K562 (cell line): Measurements from ENCODE around the gene SUMO3.

ENCODE experiments used
- CREM ChIP-seq: IDR thresholded peaks from 2 replicates; pipeline ENCODE4 v1.6.1; 2014; ENCODE audit warnings: antibody characterized with exemption, low read depth
- MXI1 ChIP-seq: IDR thresholded peaks from 2 replicates; pipeline ENCODE4 v1.6.1; 2011; ENCODE audit warnings: low read depth, mild to moderate bottlenecking, improper control_type of control experiment, low read length
- SIN3A ChIP-seq, 2 experiments: fragments of 150-350 bp in 1 of 2; IDR thresholded peaks; 2 replicates each; pipeline ENCODE4 v1.6.1; 2011 to 2016; ENCODE audit warnings: borderline replicate concordance in 2 of 2, low read depth in 2 of 2, low read length in 2 of 2, mild to moderate bottlenecking in 2 of 2, moderate library complexity in 2 of 2; ENCODE audit not compliant: control insufficient read depth in 1 of 2
- TAF15 ChIP-seq: fragments of 200-400 bp; formaldehyde crosslinking; IDR thresholded peaks from 2 replicates; pipeline ENCODE4 v1.6.1; 2017; ENCODE audit warnings: mild to moderate bottlenecking, low read depth, low read length, moderate library complexity
- TSC22D4 ChIP-seq: fragments of 450-650 bp; IDR thresholded peaks from 2 replicates; pipeline ENCODE4 v1.6.1; 2016; ENCODE audit warnings: missing genetic modification characterization, missing biosample characterization, control low read depth
- XRCC3 ChIP-seq: fragments of 450-650 bp; IDR thresholded peaks from 2 replicates; pipeline ENCODE4 v1.6.1; 2017; ENCODE audit warnings: mild to moderate bottlenecking, moderate library complexity
- ZNF316 ChIP-seq: fragments of 450-650 bp; IDR thresholded peaks from 2 replicates; pipeline ENCODE4 v1.6.1; 2016
- TF ChIP-seq, protein P1 (sequence below): fragments of 250-450 bp; sonication (Bioruptor Pico); IDR thresholded peaks from 2 replicates; pipeline ENCODE4 v1.5.0; 2020; ENCODE audit warnings: mild to moderate bottlenecking
- TF ChIP-seq, protein P2 (sequence below): fragments of 450-650 bp; IDR thresholded peaks from 2 replicates; pipeline ENCODE4 v1.6.1; 2017; ENCODE audit warnings: mild to moderate bottlenecking, moderate library complexity
- TF ChIP-seq, protein P3 (sequence below), 3 experiments: IDR thresholded peaks in 2 of 3; conservative IDR thresholded peaks in 1 of 3; 2 replicates each; pipeline ENCODE4 v1.5.1; 2011 to 2012; ENCODE audit warnings: low read length in 3 of 3, mild to moderate bottlenecking in 3 of 3, control low read depth in 2 of 3, improper control_type of control experiment in 1 of 3, inconsistent platforms in 1 of 3, low read depth in 1 of 3, mixed read lengths in 1 of 3, moderate library complexity in 1 of 3; ENCODE audit not compliant: insufficient read depth in 2 of 3

DNA sequence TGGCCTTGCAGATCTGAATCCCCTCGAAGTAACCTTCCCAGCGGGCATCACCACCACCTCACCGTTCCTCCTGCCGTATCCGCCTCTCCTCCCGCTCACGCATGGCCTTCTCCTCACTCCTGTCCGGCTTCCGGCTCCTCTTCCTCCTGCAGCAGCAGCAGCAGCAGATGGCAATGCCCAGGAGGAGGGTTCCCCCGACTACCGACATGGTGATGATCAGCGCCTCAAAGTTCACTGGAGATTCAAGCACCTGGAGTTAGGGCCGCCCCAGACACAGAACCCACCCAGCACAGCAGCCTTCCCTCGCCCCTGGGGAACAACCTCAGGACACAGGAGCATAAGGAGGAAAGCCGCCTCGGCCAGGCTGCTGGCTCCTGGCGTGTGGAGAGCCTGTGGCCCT is 38.3 kb upstream of the SUMO3 start:
- TF ChIP-seq MXI1, result no peak
- TF ChIP-seq XRCC3, result no peak
- TF ChIP-seq, protein P1, sequence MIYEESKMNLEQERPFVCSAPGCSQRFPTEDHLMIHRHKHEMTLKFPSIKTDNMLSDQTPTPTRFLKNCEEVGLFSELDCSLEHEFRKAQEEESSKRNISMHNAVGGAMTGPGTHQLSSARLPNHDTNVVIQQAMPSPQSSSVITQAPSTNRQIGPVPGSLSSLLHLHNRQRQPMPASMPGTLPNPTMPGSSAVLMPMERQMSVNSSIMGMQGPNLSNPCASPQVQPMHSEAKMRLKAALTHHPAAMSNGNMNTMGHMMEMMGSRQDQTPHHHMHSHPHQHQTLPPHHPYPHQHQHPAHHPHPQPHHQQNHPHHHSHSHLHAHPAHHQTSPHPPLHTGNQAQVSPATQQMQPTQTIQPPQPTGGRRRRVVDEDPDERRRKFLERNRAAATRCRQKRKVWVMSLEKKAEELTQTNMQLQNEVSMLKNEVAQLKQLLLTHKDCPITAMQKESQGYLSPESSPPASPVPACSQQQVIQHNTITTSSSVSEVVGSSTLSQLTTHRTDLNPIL (CRISPR knock-in tag), result no peak
- no peak for TF ChIP-seq TSC22D4 (tag)
- TF ChIP-seq TAF15, result no peak
- TF ChIP-seq SIN3A (IDR thresholded peaks at IDR 0.05; ENCODE audit: borderline replicate concordance in 2 of 2, control insufficient read depth in 1 of 2, low read depth in 2 of 2, low read length in 2 of 2), result no peak
- TF ChIP-seq, protein P2, sequence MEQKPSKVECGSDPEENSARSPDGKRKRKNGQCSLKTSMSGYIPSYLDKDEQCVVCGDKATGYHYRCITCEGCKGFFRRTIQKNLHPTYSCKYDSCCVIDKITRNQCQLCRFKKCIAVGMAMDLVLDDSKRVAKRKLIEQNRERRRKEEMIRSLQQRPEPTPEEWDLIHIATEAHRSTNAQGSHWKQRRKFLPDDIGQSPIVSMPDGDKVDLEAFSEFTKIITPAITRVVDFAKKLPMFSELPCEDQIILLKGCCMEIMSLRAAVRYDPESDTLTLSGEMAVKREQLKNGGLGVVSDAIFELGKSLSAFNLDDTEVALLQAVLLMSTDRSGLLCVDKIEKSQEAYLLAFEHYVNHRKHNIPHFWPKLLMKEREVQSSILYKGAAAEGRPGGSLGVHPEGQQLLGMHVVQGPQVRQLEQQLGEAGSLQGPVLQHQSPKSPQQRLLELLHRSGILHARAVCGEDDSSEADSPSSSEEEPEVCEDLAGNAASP, result no peak
- TF ChIP-seq, protein P3, sequence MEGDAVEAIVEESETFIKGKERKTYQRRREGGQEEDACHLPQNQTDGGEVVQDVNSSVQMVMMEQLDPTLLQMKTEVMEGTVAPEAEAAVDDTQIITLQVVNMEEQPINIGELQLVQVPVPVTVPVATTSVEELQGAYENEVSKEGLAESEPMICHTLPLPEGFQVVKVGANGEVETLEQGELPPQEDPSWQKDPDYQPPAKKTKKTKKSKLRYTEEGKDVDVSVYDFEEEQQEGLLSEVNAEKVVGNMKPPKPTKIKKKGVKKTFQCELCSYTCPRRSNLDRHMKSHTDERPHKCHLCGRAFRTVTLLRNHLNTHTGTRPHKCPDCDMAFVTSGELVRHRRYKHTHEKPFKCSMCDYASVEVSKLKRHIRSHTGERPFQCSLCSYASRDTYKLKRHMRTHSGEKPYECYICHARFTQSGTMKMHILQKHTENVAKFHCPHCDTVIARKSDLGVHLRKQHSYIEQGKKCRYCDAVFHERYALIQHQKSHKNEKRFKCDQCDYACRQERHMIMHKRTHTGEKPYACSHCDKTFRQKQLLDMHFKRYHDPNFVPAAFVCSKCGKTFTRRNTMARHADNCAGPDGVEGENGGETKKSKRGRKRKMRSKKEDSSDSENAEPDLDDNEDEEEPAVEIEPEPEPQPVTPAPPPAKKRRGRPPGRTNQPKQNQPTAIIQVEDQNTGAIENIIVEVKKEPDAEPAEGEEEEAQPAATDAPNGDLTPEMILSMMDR (IDR thresholded peaks at IDR 0.05 in 2 of 3, conservative IDR thresholded peaks at IDR 0.05 in 1 of 3; ENCODE audit: insufficient read depth in 2 of 3, low read depth in 1 of 3, low read length in 3 of 3), result no peak
- TF ChIP-seq ZNF316, result no peak
- no peak for TF ChIP-seq CREM
